ENCODE measurements around the gene TIMM13. TPM values are rescaled to one million over a fixed set of nuclear protein-coding genes. Genes with fewer than 3 reads are reported as not detected.

Gene TIMM13
- polyA plus RNA-seq, 2 of the 4 experiments (the other 2 are of a cell fraction) = 24.7 to 81.2 TPM

DNA sequence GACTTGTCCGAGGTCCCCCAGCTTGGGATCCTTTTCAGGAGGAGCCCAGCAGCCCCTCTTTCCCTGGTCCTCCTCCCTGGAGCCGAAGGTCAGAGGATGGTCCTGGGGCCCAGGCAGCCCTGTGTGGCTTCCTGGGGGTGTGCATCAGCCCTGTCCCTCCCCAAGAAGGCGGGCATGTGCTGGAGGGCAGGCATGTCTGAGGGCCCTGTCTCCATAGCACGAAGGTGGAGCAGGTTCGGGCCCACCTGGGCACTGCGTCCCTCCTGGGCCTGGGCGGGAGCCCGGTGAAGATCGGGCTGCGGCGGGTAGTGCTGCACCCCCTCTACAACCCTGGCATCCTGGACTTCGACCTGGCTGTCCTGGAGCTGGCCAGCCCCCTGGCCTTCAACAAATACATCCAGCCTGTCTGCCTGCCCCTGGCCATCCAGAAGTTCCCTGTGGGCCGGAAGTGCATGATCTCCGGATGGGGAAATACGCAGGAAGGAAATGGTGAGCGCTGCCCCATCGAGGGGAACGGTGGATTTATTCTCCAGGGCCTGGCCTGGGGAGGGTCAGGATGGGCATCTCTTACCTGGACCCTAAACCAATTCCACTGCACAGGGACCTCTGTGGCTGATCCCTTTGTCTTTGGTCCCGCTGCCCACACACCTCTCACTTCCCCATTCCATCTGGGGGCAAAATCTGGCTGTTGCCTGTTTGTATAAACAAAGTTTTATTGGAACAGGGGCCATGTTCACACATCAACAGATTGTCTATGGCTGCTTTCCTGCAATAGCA, 10.9 kb downstream of the TIMM13 start:
- no peak for DNase-seq (ENCODE audit: low read depth in 1 of 2, low spot score in 1 of 2)
- ChIA-PET CTCF (interaction anchor here (0.9 to 1.0 kb wide), 2 partner anchors 197 to 221 kb away, joined by 3 to 5 read pairs; no protein-coding TSS in a partner anchor), POLR2A (no interaction called here)
- ATAC-seq = peak; percentile 32 to 36; a peak in 5 of 6 replicates
- H3K27ac ChIP-seq = no peak overlapping the region
- TF ChIP-seq SREBF2 (IDR thresholded peaks at IDR 0.05) (no peak), RAD21 (conservative IDR thresholded peaks at IDR 0.05 in 1 of 2, IDR thresholded peaks at IDR 0.05 in 1 of 2) (no peak)
- TF ChIP-seq, protein P1, sequence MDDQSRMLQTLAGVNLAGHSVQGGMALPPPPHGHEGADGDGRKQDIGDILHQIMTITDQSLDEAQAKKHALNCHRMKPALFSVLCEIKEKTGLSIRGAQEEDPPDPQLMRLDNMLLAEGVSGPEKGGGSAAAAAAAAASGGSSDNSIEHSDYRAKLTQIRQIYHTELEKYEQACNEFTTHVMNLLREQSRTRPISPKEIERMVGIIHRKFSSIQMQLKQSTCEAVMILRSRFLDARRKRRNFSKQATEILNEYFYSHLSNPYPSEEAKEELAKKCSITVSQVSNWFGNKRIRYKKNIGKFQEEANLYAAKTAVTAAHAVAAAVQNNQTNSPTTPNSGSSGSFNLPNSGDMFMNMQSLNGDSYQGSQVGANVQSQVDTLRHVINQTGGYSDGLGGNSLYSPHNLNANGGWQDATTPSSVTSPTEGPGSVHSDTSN (IDR thresholded peaks at IDR 0.05) = no peak
- no peak overlapping the region for H3K4me3 ChIP-seq
- no peak overlapping the region for H3K4me2 ChIP-seq
- WGBS (ENCODE audit: missing lambda C conversion rate) = 97% methylated on average over 9 of the region's 19 CpGs
- H3K9me3 ChIP-seq = no peaks in the 10 kb centered on the region
- H3K4me1 ChIP-seq = no peaks in the 10 kb centered on the region
- FAIRE-seq = no peak

DNA sequence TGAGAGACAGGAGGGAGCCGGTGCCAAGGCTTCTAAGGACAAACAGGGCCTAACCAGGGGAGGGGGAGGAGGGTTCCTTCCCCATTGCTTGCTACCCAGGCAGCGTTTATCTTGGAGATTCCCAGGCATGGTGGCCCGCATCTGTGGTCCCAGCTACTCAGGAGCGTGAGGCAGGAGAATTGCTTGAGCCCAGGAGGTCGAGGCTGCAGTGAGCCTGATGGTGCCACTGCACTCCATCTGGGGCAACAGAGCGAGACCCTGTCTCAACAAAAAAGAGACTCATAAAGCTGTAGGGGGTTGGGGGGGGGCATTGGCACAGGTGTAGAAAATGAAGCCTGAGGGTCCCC, 11.4 kb downstream of the TIMM13 start:
- ChIA-PET POLR2A (no interaction called here), CTCF (interaction anchor here (0.9 to 1.0 kb wide), 3 partner anchors 18 to 221 kb away, joined by 3 to 5 read pairs (median 3); no protein-coding TSS in a partner anchor)
- Histone ChIP-seq H3K27ac (no peak overlapping the region), H3K4me3 (no peak overlapping the region), H3K4me2 (no peak overlapping the region), H3K9me3 (no peaks in the 10 kb centered on the region), H3K4me1 (no peaks in the 10 kb centered on the region)
- no peak for ATAC-seq
- TF ChIP-seq, protein P2, sequence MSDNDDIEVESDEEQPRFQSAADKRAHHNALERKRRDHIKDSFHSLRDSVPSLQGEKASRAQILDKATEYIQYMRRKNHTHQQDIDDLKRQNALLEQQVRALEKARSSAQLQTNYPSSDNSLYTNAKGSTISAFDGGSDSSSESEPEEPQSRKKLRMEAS (IDR thresholded peaks at IDR 0.05) = no peak
- TF ChIP-seq FOSL2 (IDR thresholded peaks at IDR 0.05) = no peak
- TF ChIP-seq FOSL2 (CRISPR knock-in tag; IDR thresholded peaks at IDR 0.05) = no peak
- TF ChIP-seq NFE2L2 (conservative IDR thresholded peaks at IDR 0.05; ENCODE audit: low read length) = no peak
- no peak for TF ChIP-seq EHF (CRISPR knock-in tag; IDR thresholded peaks at IDR 0.05)
- TF ChIP-seq, protein P3, sequence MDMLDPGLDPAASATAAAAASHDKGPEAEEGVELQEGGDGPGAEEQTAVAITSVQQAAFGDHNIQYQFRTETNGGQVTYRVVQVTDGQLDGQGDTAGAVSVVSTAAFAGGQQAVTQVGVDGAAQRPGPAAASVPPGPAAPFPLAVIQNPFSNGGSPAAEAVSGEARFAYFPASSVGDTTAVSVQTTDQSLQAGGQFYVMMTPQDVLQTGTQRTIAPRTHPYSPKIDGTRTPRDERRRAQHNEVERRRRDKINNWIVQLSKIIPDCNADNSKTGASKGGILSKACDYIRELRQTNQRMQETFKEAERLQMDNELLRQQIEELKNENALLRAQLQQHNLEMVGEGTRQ (IDR thresholded peaks at IDR 0.05) = no peak
- TF ChIP-seq MYC (IDR thresholded peaks at IDR 0.05; ENCODE audit: borderline replicate concordance, low read length) = no peak
- no peak for TF ChIP-seq TP53 (CRISPR knock-in tag; IDR thresholded peaks at IDR 0.05)
- no peak for TF ChIP-seq MAZ (IDR thresholded peaks at IDR 0.05; ENCODE audit: borderline replicate concordance, low read depth, low read length)
- no peak for TF ChIP-seq CHD2 (IDR thresholded peaks at IDR 0.05; ENCODE audit: low read length, partially characterized antibody)
- TF ChIP-seq, protein P4, sequence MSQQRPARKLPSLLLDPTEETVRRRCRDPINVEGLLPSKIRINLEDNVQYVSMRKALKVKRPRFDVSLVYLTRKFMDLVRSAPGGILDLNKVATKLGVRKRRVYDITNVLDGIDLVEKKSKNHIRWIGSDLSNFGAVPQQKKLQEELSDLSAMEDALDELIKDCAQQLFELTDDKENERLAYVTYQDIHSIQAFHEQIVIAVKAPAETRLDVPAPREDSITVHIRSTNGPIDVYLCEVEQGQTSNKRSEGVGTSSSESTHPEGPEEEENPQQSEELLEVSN (IDR thresholded peaks at IDR 0.05; ENCODE audit: borderline replicate concordance, low read depth) = no peak
- TF ChIP-seq TFCP2L1 (CRISPR knock-in tag; IDR thresholded peaks at IDR 0.05) = no peak
- no peak for TF ChIP-seq CBX8 (IDR thresholded peaks at IDR 0.05)
- no peak for TF ChIP-seq CEBPB (IDR thresholded peaks at IDR 0.05)
- TF ChIP-seq HOXB5 (CRISPR knock-in tag; IDR thresholded peaks at IDR 0.05) = no peak
- FAIRE-seq = no peak
- WGBS (ENCODE audit: missing lambda C conversion rate) = 100% methylated on average over 1 of the region's 6 CpGs
- DNase-seq (ENCODE audit: low read depth in 1 of 2, low spot score in 1 of 2) = no peak

DNA sequence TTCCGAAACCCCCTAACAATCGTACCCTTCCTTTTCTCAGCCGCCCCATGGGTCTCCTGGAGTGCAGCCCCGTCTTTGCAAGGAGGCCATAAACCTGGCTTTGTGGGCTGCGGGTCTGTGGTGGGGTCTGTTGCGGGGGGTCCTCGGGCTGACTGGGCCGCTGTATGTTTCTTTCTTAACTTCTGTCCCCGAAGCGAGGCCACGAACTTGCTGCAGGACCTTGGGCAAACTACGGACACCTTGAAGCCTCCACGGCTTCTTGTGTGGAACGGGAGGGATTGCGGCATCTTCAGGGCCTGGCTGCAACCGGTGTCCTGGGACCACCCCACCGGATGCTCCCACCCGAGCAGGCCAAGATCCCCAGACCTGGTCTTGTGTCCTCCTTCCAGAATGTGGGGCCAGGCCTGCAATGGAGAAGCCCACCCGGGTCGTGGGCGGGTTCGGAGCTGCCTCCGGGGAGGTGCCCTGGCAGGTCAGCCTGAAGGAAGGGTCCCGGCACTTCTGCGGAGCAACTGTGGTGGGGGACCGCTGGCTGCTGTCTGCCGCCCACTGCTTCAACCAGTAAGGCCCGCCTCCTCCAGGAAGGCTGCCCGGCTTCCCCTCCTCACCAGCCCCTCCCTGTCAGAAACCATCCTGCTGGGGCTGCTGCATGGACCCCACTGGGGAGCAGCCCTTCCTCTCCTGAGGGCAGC, 12.0 kb downstream of the TIMM13 start:
- H3K4me2 ChIP-seq = no peak overlapping the region
- FAIRE-seq = no peak
- no peaks in the 10 kb centered on the region for H3K9me3 ChIP-seq
- no peak for DNase-seq (ENCODE audit: low read depth in 1 of 2, low spot score in 1 of 2)
- TF ChIP-seq CEBPB (IDR thresholded peaks at IDR 0.05) (no peak), JUN (IDR thresholded peaks at IDR 0.05) (0 out of 5 replicates have a peak, but pooled peaks of 1 of the 2 experiments have one; percentile 11), ZFP36 (IDR thresholded peaks at IDR 0.05; ENCODE audit: borderline replicate concordance, partially characterized antibody) (peak; percentile 76), EHMT2 (IDR thresholded peaks at IDR 0.05; ENCODE audit: low read depth) (no peak)
- TF ChIP-seq, protein P4 (IDR thresholded peaks at IDR 0.05; ENCODE audit: borderline replicate concordance, low read depth) = no peak
- H3K4me3 ChIP-seq = no peak overlapping the region
- POLR2A ChIA-PET = no interaction called here
- CTCF ChIA-PET = interaction anchor here (0.9 to 1.0 kb wide), 2 partner anchors 17 to 199 kb away, joined by 3 read pairs; no protein-coding TSS in a partner anchor
- 0 out of 6 replicates have a peak, but pooled peaks of 1 of the 2 experiments have one; percentile 15 for ATAC-seq
- WGBS (ENCODE audit: missing lambda C conversion rate) = 93% methylated on average over 25 of the region's 29 CpGs
- H3K4me1 ChIP-seq = no peaks in the 10 kb centered on the region
- no peak overlapping the region for H3K27ac ChIP-seq
